K562 (cell line): ENCODE results near the gene CCL19. TPM values are rescaled to one million over a fixed set of nuclear protein-coding genes. Genes with fewer than 3 reads are reported as not detected.

Source experiments
- CTCF ChIP-seq, 3 experiments: IDR thresholded peaks in 2 of 3; conservative IDR thresholded peaks in 1 of 3; 2 replicates each; pipeline ENCODE4 v1.5.1; 2011 to 2012; ENCODE audit warnings: low read length in 3 of 3, mild to moderate bottlenecking in 3 of 3, control low read depth in 2 of 3, improper control_type of control experiment in 1 of 3, inconsistent platforms in 1 of 3, low read depth in 1 of 3, mixed read lengths in 1 of 3, moderate library complexity in 1 of 3; ENCODE audit not compliant: insufficient read depth in 2 of 3
- ELK3 ChIP-seq: fragments of 450-650 bp; formaldehyde crosslinking; IDR thresholded peaks from 2 replicates; pipeline ENCODE4 v1.4.0; 2020; ENCODE audit warnings: mild to moderate bottlenecking
- FOXP4 ChIP-seq: sonication (generic); formaldehyde crosslinking; IDR thresholded peaks from 2 replicates; pipeline ENCODE4 v1.8.0; 2022; ENCODE audit warnings: mild to moderate bottlenecking, missing genetic modification reagents, borderline replicate concordance
- HNRNPK ChIP-seq: fragments of 200-400 bp; formaldehyde crosslinking; IDR thresholded peaks from one replicate; pipeline ENCODE4 v1.6.1; 2018; ENCODE audit warnings: mild to moderate bottlenecking, low read depth, low read length; ENCODE audit not compliant: poor library complexity, severe bottlenecking
- KDM5B ChIP-seq: fragments of 200-600 bp; sonication (generic); IDR thresholded peaks from 2 replicates; pipeline ENCODE4 v1.6.1; 2012; ENCODE audit warnings: low read depth, mild to moderate bottlenecking, moderate library complexity, low read length, control low read depth, inconsistent platforms; ENCODE audit not compliant: insufficient replicate concordance
- NFYB ChIP-seq: IDR thresholded peaks from 2 replicates; pipeline ENCODE4 v1.6.1; 2011; ENCODE audit warnings: mild to moderate bottlenecking, moderate library complexity; ENCODE audit not compliant: insufficient read length; ENCODE audit errors: extremely low read depth
- RB1 ChIP-seq: fragments of 450-650 bp; IDR thresholded peaks from 2 replicates; pipeline ENCODE4 v1.6.1; 2017; ENCODE audit warnings: low read depth, mild to moderate bottlenecking
- RBM39 ChIP-seq: fragments of 200-400 bp; formaldehyde crosslinking; optimal IDR thresholded peaks from 2 replicates; pipeline ENCODE3; 2018; ENCODE audit warnings: low read depth, low read length
- RUNX1 ChIP-seq: sonication (generic); IDR thresholded peaks from 2 replicates; pipeline ENCODE4 v1.6.1; 2016; ENCODE audit warnings: antibody characterized with exemption, low read depth
- SMAD4 ChIP-seq: fragments of 250-450 bp; sonication (Bioruptor Pico); conservative IDR thresholded peaks from 2 replicates; pipeline ENCODE4 v1.8.0; 2021; ENCODE audit warnings: inconsistent platforms, mild to moderate bottlenecking, moderate library complexity
- SMARCA4 ChIP-seq: fragments of 450-650 bp; IDR thresholded peaks from 2 replicates; pipeline ENCODE4 v1.6.1; 2016
- TAF1 ChIP-seq: IDR thresholded peaks from 2 replicates; pipeline ENCODE4 v1.6.1; 2011; ENCODE audit warnings: mild to moderate bottlenecking, low read length, moderate library complexity; ENCODE audit not compliant: insufficient read depth, control insufficient read depth, severe bottlenecking; ENCODE audit errors: extremely low read depth
- TCFL5 ChIP-seq: fragments of 250-450 bp; sonication (Bioruptor Pico); conservative IDR thresholded peaks from 2 replicates; pipeline ENCODE4 v1.6.1; 2021; ENCODE audit warnings: mild to moderate bottlenecking, moderate library complexity, matching md5 sums
- TFAM ChIP-seq: fragments of 250-450 bp; sonication (Bioruptor Pico); conservative IDR thresholded peaks from 2 replicates; pipeline ENCODE4 v1.5.0; 2021; ENCODE audit warnings: mild to moderate bottlenecking, moderate library complexity
- TRIM24 ChIP-seq, 2 experiments: fragments of 450-650 bp; IDR thresholded peaks; 2 replicates each; pipeline ENCODE4 v1.6.1; 2016
- ZNF140 ChIP-seq: fragments of 250-450 bp; sonication (Bioruptor Pico); IDR thresholded peaks from 2 replicates; pipeline ENCODE4 v1.8.0; 2021; ENCODE audit warnings: moderate library complexity, mild to moderate bottlenecking, inconsistent platforms
- ZNF785 ChIP-seq: fragments of 250-450 bp; sonication (Bioruptor Pico); IDR thresholded peaks from 2 replicates; pipeline ENCODE4 v1.4.0; 2020; ENCODE audit warnings: mild to moderate bottlenecking
- polyA plus RNA-seq, 8 experiments: library from polyadenylated mRNA; depleted of rRNA in 4 of 8; stranded (reverse) in 5 of 8; unstranded in 3 of 8; fragments of >200 nt; fragmentation: Nextera tagmentation in 2 of 8; fragmentation: Illumina TruSeq in 1 of 8; extraction: Ambion mirVana in 2 of 8; extraction: Trizol in 1 of 8; gene quantifications; 2 replicates each; pipeline versions ENCODE4 v1.2.1 to v1.2.3, GENCODE V29; 2011 to 2014; ENCODE audit warnings: inconsistent platforms in 1 of 8, missing spikeins in 1 of 8
- total RNA-seq, 7 experiments: library from RNA; depleted of rRNA in 6 of 7; stranded (reverse); fragments of >200 nt in 6 of 7; fragmentation: Illumina TruSeq in 2 of 7; extraction: Trizol in 2 of 7; gene quantifications; 2 replicates each; pipeline versions ENCODE4 v1.2.1 to v1.2.3, GENCODE V29; 2011 to 2021; ENCODE audit warnings: low replicate concordance in 1 of 7
- TF ChIP-seq, protein P1 (sequence below): fragments of 450-650 bp; IDR thresholded peaks from 2 replicates; pipeline ENCODE4 v1.6.1; 2016
- TF ChIP-seq, protein P2 (sequence below): fragments of 450-650 bp; IDR thresholded peaks from 2 replicates; pipeline ENCODE4 v1.6.1; 2016; ENCODE audit warnings: antibody characterized with exemption

The CCL19 gene
- total and polyA plus RNA-seq, 9 of the 15 experiments (the other 6 are each of a cell fraction or from before 2014, with no cell fraction given) = not detected

DNA sequence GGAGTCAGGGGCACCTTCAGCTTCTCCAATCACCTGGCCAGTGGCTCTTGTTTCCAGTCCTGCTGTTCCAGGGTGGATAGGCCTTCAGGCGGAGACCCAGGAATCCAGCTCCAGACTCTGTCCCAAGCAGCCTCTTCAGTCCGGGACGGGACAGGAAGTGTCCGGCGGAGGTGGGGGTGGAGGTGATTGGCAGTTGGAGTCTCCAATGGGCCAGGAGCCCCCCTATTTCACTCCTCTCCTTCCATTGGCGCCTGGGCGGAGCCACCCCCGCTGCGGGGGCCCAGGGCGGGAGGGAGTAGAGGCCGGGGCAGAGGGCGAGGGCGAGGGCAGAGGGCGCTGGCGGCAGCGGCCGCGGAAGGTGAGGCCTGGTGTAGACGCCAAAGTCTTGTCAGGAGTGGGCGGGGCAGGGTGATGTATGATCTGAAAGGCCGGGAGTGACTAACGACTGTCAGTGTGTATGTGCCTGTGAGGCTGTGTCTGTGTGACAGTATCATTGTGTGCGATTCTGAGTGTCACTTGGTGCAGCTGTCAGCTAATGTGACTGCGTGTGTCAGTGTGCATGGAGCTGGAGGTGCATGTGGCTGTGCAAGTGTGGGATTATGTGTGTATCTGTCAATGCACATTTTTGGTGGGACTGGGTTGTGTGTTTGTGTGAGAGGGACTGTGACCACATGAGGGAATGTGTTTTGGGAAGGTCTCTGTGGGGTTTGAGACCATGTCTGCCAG lies 39.0 kb downstream of the CCL19 start, which contains the start of gene IL11RA (continued):
- peak; percentile 7 to 29 (median 20); a peak in 3 of 6 replicates for TF ChIP-seq CTCF (IDR thresholded peaks at IDR 0.05 in 2 of 3, conservative IDR thresholded peaks at IDR 0.05 in 1 of 3; ENCODE audit: insufficient read depth in 2 of 3, low read depth in 1 of 3, low read length in 3 of 3)
- no peak for TF ChIP-seq FOXP4 (CRISPR knock-in tag)
- no peak for TF ChIP-seq TFAM (CRISPR knock-in tag)
- no peak for TF ChIP-seq RUNX1
- TF ChIP-seq ELK3 (CRISPR knock-in tag) = no peak
- no peak for TF ChIP-seq ZNF785 (CRISPR knock-in tag)
- TF ChIP-seq SMARCA4 = peak; percentile 60; the same call in 1 of the 2 replicates
- TF ChIP-seq ZNF140 (CRISPR knock-in tag) = no peak
- TF ChIP-seq RB1 = peak; percentile 48; the same call in 1 of the 2 replicates
- no peak for TF ChIP-seq TCFL5 (CRISPR knock-in tag)
- no peak for TF ChIP-seq RBM39
- peak; percentile 44 for TF ChIP-seq TAF1
- peak; percentile 67 for TF ChIP-seq NFYB
- no peak for TF ChIP-seq HNRNPK
- TF ChIP-seq, protein P1, sequence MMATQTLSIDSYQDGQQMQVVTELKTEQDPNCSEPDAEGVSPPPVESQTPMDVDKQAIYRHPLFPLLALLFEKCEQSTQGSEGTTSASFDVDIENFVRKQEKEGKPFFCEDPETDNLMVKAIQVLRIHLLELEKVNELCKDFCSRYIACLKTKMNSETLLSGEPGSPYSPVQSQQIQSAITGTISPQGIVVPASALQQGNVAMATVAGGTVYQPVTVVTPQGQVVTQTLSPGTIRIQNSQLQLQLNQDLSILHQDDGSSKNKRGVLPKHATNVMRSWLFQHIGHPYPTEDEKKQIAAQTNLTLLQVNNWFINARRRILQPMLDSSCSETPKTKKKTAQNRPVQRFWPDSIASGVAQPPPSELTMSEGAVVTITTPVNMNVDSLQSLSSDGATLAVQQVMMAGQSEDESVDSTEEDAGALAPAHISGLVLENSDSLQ = peak; percentile 98
- 0 out of 4 replicates have a peak, but pooled peaks of 1 of the 2 experiments have one; percentile 19 for TF ChIP-seq TRIM24 (IDR thresholded peaks at IDR 0.05)
- TF ChIP-seq KDM5B = peak; percentile 33
- peak; percentile 59 for TF ChIP-seq SMAD4
- TF ChIP-seq, protein P2, sequence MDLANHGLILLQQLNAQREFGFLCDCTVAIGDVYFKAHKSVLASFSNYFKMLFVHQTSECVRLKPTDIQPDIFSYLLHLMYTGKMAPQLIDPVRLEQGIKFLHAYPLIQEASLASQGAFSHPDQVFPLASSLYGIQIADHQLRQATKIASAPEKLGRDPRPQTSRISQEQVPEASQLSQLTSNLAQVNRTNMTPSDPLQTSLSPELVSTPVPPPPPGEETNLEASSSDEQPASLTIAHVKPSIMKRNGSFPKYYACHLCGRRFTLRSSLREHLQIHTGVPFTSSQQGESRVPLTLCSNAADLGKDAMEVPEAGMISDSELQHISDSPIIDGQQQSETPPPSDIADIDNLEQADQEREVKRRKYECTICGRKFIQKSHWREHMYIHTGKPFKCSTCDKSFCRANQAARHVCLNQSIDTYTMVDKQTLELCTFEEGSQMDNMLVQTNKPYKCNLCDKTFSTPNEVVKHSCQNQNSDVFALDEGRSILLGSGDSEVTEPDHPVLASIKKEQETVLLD = no peak
